GM06990 (cell line): ENCODE results near the gene TMPRSS6.

Experiments used
- DNase-seq: peaks from one replicate; pipeline ENCODE4 v3.0.0-alpha.2; 2011; ENCODE audit not compliant: insufficient read length; ENCODE audit errors: extremely low read depth
- H3K27me3 ChIP-seq: replicated peaks from 2 replicates; pipeline ENCODE4 v1.6.0; 2011; ENCODE audit warnings: low read length; ENCODE audit not compliant: control insufficient read depth, insufficient read depth
- H3K36me3 ChIP-seq: 2 replicates; pipeline ENCODE4 v1.5.1; 2011; ENCODE audit warnings: low read length; ENCODE audit not compliant: control insufficient read depth, insufficient read depth
- H3K4me3 ChIP-seq: replicated peaks from 2 replicates; pipeline ENCODE4 v1.5.1; 2011; ENCODE audit warnings: low read depth, mild to moderate bottlenecking, control low read depth, low read length
- CTCF ChIP-seq: IDR thresholded peaks from 2 replicates; pipeline ENCODE4 v1.5.1; 2011; ENCODE audit warnings: low read length, control low read depth, mild to moderate bottlenecking, inconsistent platforms; ENCODE audit not compliant: insufficient read depth, poor library complexity, severe bottlenecking

Gene TMPRSS6

DNA sequence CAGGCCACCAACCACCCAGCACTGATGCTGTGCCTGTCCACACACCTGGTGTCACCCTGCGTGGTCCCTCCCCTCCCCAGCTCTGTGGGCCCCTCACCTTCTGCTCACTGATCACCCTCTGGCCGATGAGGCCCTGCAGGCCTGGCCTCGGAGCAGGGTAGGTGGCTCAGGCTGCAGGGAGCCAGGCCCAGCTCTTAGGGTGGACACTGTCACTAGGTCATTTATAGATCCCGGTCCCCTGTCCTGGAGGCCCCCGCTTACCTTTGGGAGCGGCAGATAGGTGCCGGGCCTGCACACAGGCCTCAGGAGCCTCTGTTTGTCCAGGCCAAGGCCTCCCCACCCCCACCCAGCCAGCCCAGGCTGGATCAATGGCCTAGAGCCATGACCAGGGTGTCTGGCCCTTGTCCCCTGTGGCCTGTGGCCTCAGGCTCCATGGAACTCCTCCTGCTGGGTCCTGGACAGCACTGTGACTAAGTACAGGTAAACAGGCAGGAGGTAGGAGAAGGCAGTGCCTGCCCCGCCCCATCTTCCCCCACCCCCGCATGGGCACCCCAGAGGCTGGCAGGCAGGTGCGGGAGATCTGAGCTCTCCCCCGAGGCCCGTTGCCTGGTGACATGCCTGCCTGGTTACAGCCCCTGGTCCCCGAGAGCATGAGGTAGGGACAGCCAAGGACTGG lies at the start of gene TMPRSS6:
Gene TMPRSS6 (minus strand): TSS at position 472 of the 676 bp plus-strand sequence. CDS start 6,296 bp downstream, outside the sequence.
- Histone ChIP-seq H3K4me3 (no peak within 1 kb of the TSS), H3K27me3 (no peaks in the 10 kb centered on the region), H3K36me3 (no peaks in the 10 kb centered on the region)
- no peak for DNase-seq
- TF ChIP-seq CTCF = no peak

DNA sequence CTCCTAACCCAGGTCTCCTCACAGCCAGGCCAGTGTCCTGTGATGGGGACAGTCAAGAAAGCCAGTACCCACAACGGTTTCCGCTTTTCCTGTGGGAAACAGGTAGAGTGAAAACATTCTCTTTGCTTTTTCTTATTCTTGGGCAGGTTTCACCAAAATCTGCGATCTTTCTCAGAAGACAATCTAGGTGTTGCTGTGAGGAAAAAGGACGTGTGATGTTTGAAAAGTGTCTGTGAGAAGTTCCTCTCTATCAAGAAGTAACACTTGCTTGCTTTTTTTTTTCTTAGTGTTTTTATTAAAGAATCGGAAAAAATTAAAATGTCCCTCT lies 49.4 kb upstream of the TMPRSS6 start:
- no peak for TF ChIP-seq CTCF

GRCh38 chr22:37157516-37158285 lies 48.2 kb upstream of the TMPRSS6 start:
- no peaks in the 10 kb centered on the region for H3K27me3 ChIP-seq
- TF ChIP-seq CTCF = no peak
- H3K4me3 ChIP-seq = no peak overlapping the region
- no peak for DNase-seq
- no peaks in the 10 kb centered on the region for H3K36me3 ChIP-seq

More for the DNA sequence above, 49.4 kb upstream of the TMPRSS6 start:
- no peak for DNase-seq
- Histone ChIP-seq H3K36me3 (no peaks in the 10 kb centered on the region), H3K4me3 (no peak overlapping the region), H3K27me3 (no peaks in the 10 kb centered on the region)

GRCh38 chr22:37156686-37157435 lies 47.3 kb upstream of the TMPRSS6 start:
- no peak for TF ChIP-seq CTCF
- H3K36me3 ChIP-seq = no peaks in the 10 kb centered on the region
- DNase-seq = no peak
- no peak overlapping the region for H3K4me3 ChIP-seq
- no peaks in the 10 kb centered on the region for H3K27me3 ChIP-seq

- no peaks in the 10 kb centered on the region for H3K27me3 ChIP-seq
- no peak for TF ChIP-seq CTCF
Measured at GRCh38 chr22:37155971-37156370, 46.5 kb upstream of the TMPRSS6 start.

More at GRCh38 chr22:37155971-37156370, 46.5 kb upstream of the TMPRSS6 start:
- no peak overlapping the region for H3K4me3 ChIP-seq
- DNase-seq = no peak
- H3K36me3 ChIP-seq = no peaks in the 10 kb centered on the region
